Glomerular visceral epithelial cell (primary cell): ENCODE data around the gene C8A.

Source experiments
- DNase-seq: peaks from one replicate; pipeline ENCODE4 v3.0.0-alpha.2; 2016; ENCODE audit errors: extremely low spot score

The C8A gene

DNA sequence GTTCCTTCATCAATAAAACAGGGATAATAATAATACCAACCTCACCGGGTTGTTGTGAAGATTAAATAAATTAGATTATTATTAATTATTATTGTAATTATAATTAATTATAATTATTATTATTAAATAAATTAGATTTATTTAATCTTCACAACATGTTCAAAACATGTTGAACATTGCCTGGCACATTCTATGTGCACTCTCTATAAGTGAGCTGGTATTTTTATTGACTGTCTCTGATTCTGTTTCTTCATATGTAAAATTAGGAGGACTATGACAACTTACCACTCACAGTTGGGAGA, 112.1 kb downstream of the C8A start:
- DNase-seq = no peak

DNA sequence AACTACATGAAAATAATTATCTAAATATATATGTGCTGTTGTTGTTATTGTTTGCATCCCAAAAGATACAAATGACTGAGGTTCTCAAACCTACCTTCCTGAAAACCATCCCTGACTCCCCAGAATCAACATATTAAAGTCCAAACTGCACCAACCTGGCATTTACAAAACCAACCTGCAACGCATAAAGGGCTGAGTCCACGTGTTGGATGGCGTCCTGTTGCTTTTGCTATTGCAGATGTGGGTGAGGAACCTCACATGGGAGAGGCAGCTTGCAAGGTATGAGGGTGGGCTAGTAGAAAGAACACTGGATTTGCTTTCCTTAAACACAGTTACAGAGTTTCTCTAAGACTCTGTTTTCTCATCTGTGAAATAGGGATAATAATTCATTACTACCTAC, 112.8 kb downstream of the C8A start:
- DNase-seq = no peak
